GM18858 (cell line): ENCODE measurements around the gene POTEM.
"Not testable (repeated sequence)": the region's sequence is repeated elsewhere in the genome, so short reads cannot be mapped to it uniquely, and the experiment has no call there.

Experiments used
- ATAC-seq: cut with Tn5 transposase; IDR thresholded peaks from one replicate; pipeline ENCODE4 v1.9.1; 2021; ENCODE audit not compliant: unreplicated experiment

POTEM gene

GRCh38 chr14:18967134-18967533 lies at the start of gene POTEM:
Gene POTEM (plus strand): TSS chr14:18967434. CDS start chr14:18967486, 52 bp downstream.
- ATAC-seq = not testable (repeated sequence)

- not testable (repeated sequence) for ATAC-seq
Measured at GRCh38 chr14:18918345-18918744, 48.9 kb upstream of the POTEM start.

GRCh38 chr14:18920052-18920451 lies 47.2 kb upstream of the POTEM start:
- not testable (repeated sequence) for ATAC-seq

- ATAC-seq = not testable (repeated sequence)
Measured at GRCh38 chr14:18921055-18921701, 46.1 kb upstream of the POTEM start.

GRCh38 chr14:18936848-18937247 lies 30.4 kb upstream of the POTEM start:
- not testable (repeated sequence) for ATAC-seq

GRCh38 chr14:18938733-18939132 lies 28.5 kb upstream of the POTEM start:
- not testable (repeated sequence) for ATAC-seq

GRCh38 chr14:18949939-18950338 lies 17.3 kb upstream of the POTEM start:
- not testable (repeated sequence) for ATAC-seq

- ATAC-seq = not testable (repeated sequence)
Measured at GRCh38 chr14:18953085-18953484, 14.1 kb upstream of the POTEM start.

- ATAC-seq = not testable (repeated sequence)
Measured at GRCh38 chr14:18955816-18956215, 11.4 kb upstream of the POTEM start.

- ATAC-seq = not testable (repeated sequence)
Measured at GRCh38 chr14:18961576-18961975, 5.7 kb upstream of the POTEM start.

GRCh38 chr14:18962143-18962542 lies 5.1 kb upstream of the POTEM start:
- ATAC-seq = peak; percentile 69

- not testable (repeated sequence) for ATAC-seq
Measured at GRCh38 chr14:18963276-18963675, 4.0 kb upstream of the POTEM start.

- not testable (repeated sequence) for ATAC-seq
Measured at GRCh38 chr14:18964878-18965277, 2.4 kb upstream of the POTEM start.

- not testable (repeated sequence) for ATAC-seq
Measured at GRCh38 chr14:19002566-19002965, 35.3 kb downstream of the POTEM start.

GRCh38 chr14:19006490-19006889 lies 39.3 kb downstream of the POTEM start:
- not testable (repeated sequence) for ATAC-seq

- ATAC-seq = not testable (repeated sequence)
Measured at GRCh38 chr14:19007678-19008077, 40.4 kb downstream of the POTEM start.

GRCh38 chr14:19011029-19011428 lies 43.8 kb downstream of the POTEM start:
- ATAC-seq = not testable (repeated sequence)

- ATAC-seq = not testable (repeated sequence)
Measured at GRCh38 chr14:19011703-19012102, 44.5 kb downstream of the POTEM start.

- not testable (repeated sequence) for ATAC-seq
Measured at GRCh38 chr14:19015185-19015584, 48.0 kb downstream of the POTEM start.

GRCh38 chr14:19025080-19025589 lies 57.9 kb downstream of the POTEM start:
- not testable (repeated sequence) for ATAC-seq

GRCh38 chr14:19026649-19027351 lies 59.6 kb downstream of the POTEM start:
- not testable (repeated sequence) for ATAC-seq

- not testable (repeated sequence) for ATAC-seq
Measured at GRCh38 chr14:19027895-19028294, 60.7 kb downstream of the POTEM start.
